Fibroblast of lung (primary cell): ENCODE data around the gene NUBP1. TPM values are rescaled to one million over a fixed set of nuclear protein-coding genes. Genes with fewer than 3 reads are reported as not detected.
"Not testable (repeated sequence)": the region's sequence is repeated elsewhere in the genome, so short reads cannot be mapped to it uniquely, and the experiment has no call there.

Experiments
- DNase-seq, 2 donors: peaks; one replicate each; pipeline versions ENCODE4 v3.0.0 to v3.0.0-alpha.2; 2010; ENCODE audit warnings: low read depth in 2 of 2
- H2AFZ ChIP-seq: 2 replicates; pipeline ENCODE4 v1.5.1; 2012; ENCODE audit warnings: low read length, control low read depth, inconsistent platforms
- H3K27ac ChIP-seq: 2 replicates; pipeline ENCODE4 v1.5.1; 2011; ENCODE audit warnings: low read length, control low read depth; ENCODE audit not compliant: insufficient read depth
- H3K27me3 ChIP-seq: 2 replicates; pipeline ENCODE4 v1.5.1; 2011; ENCODE audit warnings: mild to moderate bottlenecking, low read length; ENCODE audit not compliant: control insufficient read depth, insufficient read depth
- H3K36me3 ChIP-seq: 2 replicates; pipeline ENCODE4 v1.5.1; 2011; ENCODE audit warnings: low read length; ENCODE audit not compliant: control insufficient read depth, insufficient read depth
- H3K4me1 ChIP-seq: 2 replicates; pipeline ENCODE4 v1.5.1; 2011; ENCODE audit warnings: low read length; ENCODE audit not compliant: control insufficient read depth, insufficient read depth; ENCODE audit errors: extremely low read depth
- H3K4me2 ChIP-seq: 2 replicates; pipeline ENCODE4 v1.5.1; 2011; ENCODE audit warnings: low read length, control low read depth; ENCODE audit not compliant: insufficient read depth; ENCODE audit errors: extremely low read depth
- H3K4me3 ChIP-seq, 4 experiments: fragments of 200-600 bp in 1 of 4; sonication (generic) in 1 of 4; replicated peaks in 1 of 4; 2 replicates each; pipeline ENCODE4 v1.5.1; 2011 to 2016; ENCODE audit warnings: low read length in 4 of 4, low read depth in 3 of 4, mild to moderate bottlenecking in 3 of 4, control low read depth in 2 of 4, inconsistent platforms in 1 of 4, mixed read lengths in 1 of 4; ENCODE audit not compliant: insufficient read depth in 1 of 4; ENCODE audit errors: control extremely low read depth in 1 of 4
- H3K79me2 ChIP-seq: 2 replicates; pipeline ENCODE4 v1.5.1; 2012; ENCODE audit warnings: mild to moderate bottlenecking, low read length, inconsistent platforms; ENCODE audit not compliant: control insufficient read depth, insufficient read depth
- H3K9ac ChIP-seq: 2 replicates; pipeline ENCODE4 v1.5.1; 2011; ENCODE audit warnings: mild to moderate bottlenecking, low read length, control low read depth; ENCODE audit not compliant: insufficient read depth
- H3K9me3 ChIP-seq: 2 replicates; pipeline ENCODE4 v1.5.1; 2012; ENCODE audit warnings: low read depth, low read length; ENCODE audit not compliant: control insufficient read depth, insufficient read depth
- H4K20me1 ChIP-seq: 2 replicates; pipeline ENCODE4 v1.5.1; 2011; ENCODE audit warnings: low read length; ENCODE audit not compliant: control insufficient read depth, insufficient read depth; ENCODE audit errors: extremely low read depth
- CTCF ChIP-seq, 2 donors: IDR thresholded peaks in 1 of 2; conservative IDR thresholded peaks in 1 of 2; 1 replicate in 1 of 2; 2 replicates in 1 of 2; pipeline ENCODE4 v1.5.1; 2011 to 2012; ENCODE audit warnings: low read length in 2 of 2, control low read depth in 1 of 2, inconsistent platforms in 1 of 2, low read depth in 1 of 2, mild to moderate bottlenecking in 1 of 2
- EZH2 ChIP-seq: IDR thresholded peaks from 2 replicates; pipeline ENCODE4 v1.5.1; 2012; ENCODE audit warnings: low read length, control low read depth, mild to moderate bottlenecking; ENCODE audit errors: missing control alignments
- polyA plus RNA-seq, 2 donors: library from polyadenylated mRNA; depleted of rRNA in 1 of 2; stranded (reverse) in 1 of 2; unstranded in 1 of 2; fragments of >200 nt; gene quantifications; 2 replicates each; pipeline ENCODE4 v1.2.1, GENCODE V29; 2011 to 2012; ENCODE audit warnings: missing spikeins in 1 of 2
- total RNA-seq: library from RNA; depleted of rRNA; stranded (reverse); fragments of >200 nt; gene quantifications from 2 replicates; pipeline ENCODE4 v1.2.1, GENCODE V29; 2014

Gene NUBP1
- total and polyA plus RNA-seq, 2 donors (not counting 1 experiment from before 2014, with no cell fraction given), result 16.7 to 29.7 TPM

- peak in 1 of 2 donors; percentile 49 for DNase-seq
- no peak for TF ChIP-seq CTCF (conservative IDR thresholded peaks at IDR 0.05 in 1 of 2, IDR thresholded peaks at IDR 0.05 in 1 of 2; ENCODE audit: low read depth in 1 of 2, low read length in 2 of 2)
- TF ChIP-seq EZH2, result no peak
- H3K79me2 ChIP-seq, result no peaks in the 10 kb centered on the region
Measured at GRCh38 chr16:10770907-10771306, 27.3 kb downstream of the NUBP1 start.

GRCh38 chr16:10776280-10776679 is 32.6 kb downstream of the NUBP1 start:
- H3K9ac ChIP-seq, result no peak overlapping the region
- TF ChIP-seq CTCF (conservative IDR thresholded peaks at IDR 0.05 in 1 of 2, IDR thresholded peaks at IDR 0.05 in 1 of 2; ENCODE audit: low read depth in 1 of 2, low read length in 2 of 2) (no peak), EZH2 (no peak)
- H4K20me1 ChIP-seq, result no peaks in the 10 kb centered on the region
- no peak overlapping the region for H2AFZ ChIP-seq
- no peaks in the 10 kb centered on the region for H3K4me1 ChIP-seq
- H3K4me2 ChIP-seq, result no peak overlapping the region
- DNase-seq, result no peak
- H3K36me3 ChIP-seq, result no peaks in the 10 kb centered on the region
- H3K4me3 ChIP-seq, result no peak overlapping the region
- H3K27me3 ChIP-seq, result no peaks in the 10 kb centered on the region
- no peaks in the 10 kb centered on the region for H3K79me2 ChIP-seq
- no peaks in the 10 kb centered on the region for H3K9me3 ChIP-seq
- no peak overlapping the region for H3K27ac ChIP-seq

More at GRCh38 chr16:10770907-10771306, 27.3 kb downstream of the NUBP1 start:
- Histone ChIP-seq H3K27me3 (no peaks in the 10 kb centered on the region), H3K36me3 (peaks cover 1% of the 10 kb centered on the region), H3K9ac (no peak overlapping the region), H3K4me2 (no peak overlapping the region), H4K20me1 (no peaks in the 10 kb centered on the region), H3K9me3 (no peaks in the 10 kb centered on the region), H3K4me1 (no peaks in the 10 kb centered on the region), H3K4me3 (no peak overlapping the region), H3K27ac (no peak overlapping the region), H2AFZ (no peak overlapping the region)

GRCh38 chr16:10776923-10777322 is 33.3 kb downstream of the NUBP1 start:
- not testable (repeated sequence) for H3K79me2 ChIP-seq, H4K20me1 ChIP-seq, H3K9ac ChIP-seq, H3K27ac ChIP-seq, H3K4me2 ChIP-seq, H2AFZ ChIP-seq, DNase-seq, H3K4me1 ChIP-seq, H3K36me3 ChIP-seq, H3K27me3 ChIP-seq, H3K9me3 ChIP-seq, H3K4me3 ChIP-seq
